ENCODE data around the gene CDH13.
A peak's percentile ranks its signal among the peaks of the same experiment; 100 is the strongest.

CDH13 gene

DNA sequence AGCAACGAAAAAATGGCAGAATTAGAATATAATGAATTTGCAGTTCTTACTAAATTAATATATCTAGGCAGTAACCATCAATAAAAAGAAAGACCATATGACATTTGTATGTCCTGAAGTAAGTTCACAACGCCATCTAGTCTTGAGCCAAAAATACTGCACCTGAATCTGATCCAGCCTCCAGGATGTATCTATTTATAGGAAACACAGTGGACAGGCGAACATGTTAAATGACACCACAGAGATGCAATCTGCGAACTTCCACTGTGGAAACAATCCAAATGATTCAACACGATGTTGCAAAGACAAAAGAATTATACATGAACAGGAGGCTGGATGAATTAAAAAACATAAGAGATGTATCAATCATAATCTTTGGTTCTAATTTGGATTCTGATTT, 197.6 kb downstream of the CDH13 start:
- TF ChIP-seq, protein P1, sequence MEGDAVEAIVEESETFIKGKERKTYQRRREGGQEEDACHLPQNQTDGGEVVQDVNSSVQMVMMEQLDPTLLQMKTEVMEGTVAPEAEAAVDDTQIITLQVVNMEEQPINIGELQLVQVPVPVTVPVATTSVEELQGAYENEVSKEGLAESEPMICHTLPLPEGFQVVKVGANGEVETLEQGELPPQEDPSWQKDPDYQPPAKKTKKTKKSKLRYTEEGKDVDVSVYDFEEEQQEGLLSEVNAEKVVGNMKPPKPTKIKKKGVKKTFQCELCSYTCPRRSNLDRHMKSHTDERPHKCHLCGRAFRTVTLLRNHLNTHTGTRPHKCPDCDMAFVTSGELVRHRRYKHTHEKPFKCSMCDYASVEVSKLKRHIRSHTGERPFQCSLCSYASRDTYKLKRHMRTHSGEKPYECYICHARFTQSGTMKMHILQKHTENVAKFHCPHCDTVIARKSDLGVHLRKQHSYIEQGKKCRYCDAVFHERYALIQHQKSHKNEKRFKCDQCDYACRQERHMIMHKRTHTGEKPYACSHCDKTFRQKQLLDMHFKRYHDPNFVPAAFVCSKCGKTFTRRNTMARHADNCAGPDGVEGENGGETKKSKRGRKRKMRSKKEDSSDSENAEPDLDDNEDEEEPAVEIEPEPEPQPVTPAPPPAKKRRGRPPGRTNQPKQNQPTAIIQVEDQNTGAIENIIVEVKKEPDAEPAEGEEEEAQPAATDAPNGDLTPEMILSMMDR (conservative IDR thresholded peaks at IDR 0.05; ENCODE audit: low read length): no peak
- DNase-seq (ENCODE audit: low read depth): no peak
- H3K4me3 ChIP-seq (ENCODE audit: low read length): no peak overlapping the region

DNA sequence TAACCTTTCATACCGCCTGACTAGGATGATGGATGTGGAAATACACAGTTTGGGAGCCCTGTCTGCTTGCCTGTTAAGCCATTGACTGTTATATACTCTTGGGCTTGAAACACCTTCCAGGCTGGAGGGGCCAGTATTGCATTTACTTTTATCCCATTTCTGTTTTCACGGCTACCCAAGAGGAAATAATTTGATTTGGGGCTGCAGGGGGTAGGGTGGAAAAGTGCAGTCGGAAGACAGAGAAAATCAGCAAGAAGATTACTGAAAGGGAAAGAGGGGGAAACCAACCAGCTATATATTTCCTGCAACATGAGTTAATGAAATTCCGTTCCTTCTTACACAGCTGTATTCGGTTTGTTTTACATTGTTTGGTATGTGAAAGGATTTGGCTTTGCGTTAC, 202.5 kb downstream of the CDH13 start:
- TF ChIP-seq, protein P1 (conservative IDR thresholded peaks at IDR 0.05; ENCODE audit: low read length): no peak
- H3K4me3 ChIP-seq (ENCODE audit: low read length): no peak overlapping the region
- no peak for DNase-seq (ENCODE audit: low read depth)

DNA sequence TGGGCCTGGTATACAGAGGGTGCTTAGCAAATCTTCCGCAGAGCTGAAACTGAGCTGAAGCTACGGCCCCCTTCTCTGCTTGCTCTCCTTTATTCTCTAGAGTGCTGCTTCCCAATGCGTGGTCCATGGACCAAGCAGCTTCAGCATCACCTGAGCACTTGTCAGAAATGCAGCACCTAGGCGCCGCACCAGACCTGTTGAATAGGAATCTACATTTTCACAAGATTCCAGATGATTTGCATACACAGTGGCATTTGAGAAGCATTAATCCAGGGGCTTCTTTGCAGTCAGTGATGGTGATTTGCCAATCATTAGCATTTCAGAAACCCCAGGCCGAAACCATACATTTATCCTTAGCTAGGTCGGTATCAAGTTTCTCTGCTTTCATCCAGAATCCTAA, 204.2 kb downstream of the CDH13 start:
- H3K4me3 ChIP-seq (ENCODE audit: low read length): no peak overlapping the region
- TF ChIP-seq, protein P1 (conservative IDR thresholded peaks at IDR 0.05; ENCODE audit: low read length): no peak
- no peak for DNase-seq (ENCODE audit: low read depth)

DNA sequence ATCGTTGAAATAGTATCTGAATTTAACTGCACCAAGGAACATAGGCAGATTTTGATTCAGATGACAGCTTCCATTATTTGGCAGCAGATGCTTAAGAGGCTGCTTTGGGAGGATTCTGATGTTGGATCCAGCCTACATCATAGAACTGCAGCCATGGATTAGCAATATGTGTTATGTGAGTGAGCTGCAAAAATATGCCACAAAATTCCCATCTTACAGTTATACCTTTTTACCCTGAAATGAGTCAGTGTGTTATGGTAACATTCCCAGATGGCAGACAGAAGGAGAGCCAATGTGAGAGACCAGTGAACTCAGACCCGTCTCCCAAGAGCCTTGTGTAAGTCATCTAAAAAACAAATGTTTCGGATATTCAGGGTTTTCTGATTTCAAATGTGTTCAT, 206.1 kb downstream of the CDH13 start:
- DNase-seq (ENCODE audit: low read depth): peak; percentile 90
- TF ChIP-seq, protein P1 (conservative IDR thresholded peaks at IDR 0.05; ENCODE audit: low read length): no peak
- no peak overlapping the region for H3K4me3 ChIP-seq (ENCODE audit: low read length)

DNA sequence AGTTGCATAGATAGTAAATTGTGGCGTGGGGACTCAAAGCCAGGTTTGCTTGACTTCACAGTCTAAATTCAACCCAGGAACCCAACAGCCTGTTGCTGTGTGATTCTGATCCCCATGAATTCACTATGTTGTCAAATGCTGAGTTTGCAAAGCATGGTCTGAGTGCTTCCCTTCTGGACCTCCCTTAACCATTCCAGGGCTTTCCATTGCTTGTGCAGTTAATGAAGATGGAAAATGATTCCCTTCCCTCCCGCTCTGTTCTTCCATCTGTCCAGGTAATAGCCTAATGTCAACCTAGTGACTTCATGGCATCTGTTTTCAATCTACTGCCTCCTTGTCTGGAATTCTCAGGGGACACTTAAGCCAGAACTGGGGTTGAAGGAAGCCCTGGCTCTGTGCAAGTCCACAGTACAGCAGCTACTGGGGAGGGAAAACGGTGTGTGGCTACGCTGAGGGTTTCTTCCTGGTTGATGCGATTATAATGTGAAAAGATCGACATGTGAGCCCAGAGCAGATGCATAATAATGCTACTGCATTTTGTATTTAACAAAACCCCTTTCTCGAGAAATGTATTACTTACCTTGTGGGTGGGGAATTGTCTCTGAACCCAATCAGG, 206.7 kb downstream of the CDH13 start:
- no peak overlapping the region for H3K4me3 ChIP-seq (ENCODE audit: low read length)
- TF ChIP-seq, protein P1 (conservative IDR thresholded peaks at IDR 0.05; ENCODE audit: low read length): no peak
- DNase-seq (ENCODE audit: low read depth): peak; percentile 23

DNA sequence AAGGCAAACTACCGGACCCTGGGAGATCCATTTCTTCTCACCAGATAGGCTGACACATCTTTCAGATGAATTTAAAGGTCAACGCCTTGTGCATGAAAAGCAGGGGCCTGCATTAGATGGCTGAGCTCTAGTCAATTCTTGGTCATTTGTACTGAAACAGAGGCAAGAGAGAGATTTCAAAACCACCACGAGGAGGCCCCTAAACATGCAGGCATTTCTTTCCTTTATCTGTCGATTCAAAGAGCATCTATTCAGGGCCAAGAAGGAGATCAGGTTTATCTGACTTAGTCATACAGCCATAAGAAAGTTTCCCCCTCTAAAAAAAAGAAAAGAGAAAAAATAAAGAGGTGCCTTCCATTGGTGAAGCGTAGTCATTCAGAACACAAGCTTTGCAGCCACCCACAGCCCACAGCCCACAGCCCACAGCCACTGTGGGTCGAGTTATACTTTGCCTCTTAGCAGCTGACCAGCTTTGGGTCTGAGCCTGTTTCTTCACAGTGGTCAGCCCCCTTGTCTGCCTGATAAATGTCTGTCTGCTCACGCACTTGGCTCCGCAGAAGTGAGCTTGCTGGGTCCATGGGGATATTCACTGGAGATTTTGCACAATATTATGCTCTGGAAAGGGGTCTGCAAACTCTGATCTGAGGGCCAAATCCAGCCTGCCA, 207.5 kb downstream of the CDH13 start:
- TF ChIP-seq, protein P1 (conservative IDR thresholded peaks at IDR 0.05; ENCODE audit: low read length): no peak
- DNase-seq (ENCODE audit: low read depth): no peak

DNA sequence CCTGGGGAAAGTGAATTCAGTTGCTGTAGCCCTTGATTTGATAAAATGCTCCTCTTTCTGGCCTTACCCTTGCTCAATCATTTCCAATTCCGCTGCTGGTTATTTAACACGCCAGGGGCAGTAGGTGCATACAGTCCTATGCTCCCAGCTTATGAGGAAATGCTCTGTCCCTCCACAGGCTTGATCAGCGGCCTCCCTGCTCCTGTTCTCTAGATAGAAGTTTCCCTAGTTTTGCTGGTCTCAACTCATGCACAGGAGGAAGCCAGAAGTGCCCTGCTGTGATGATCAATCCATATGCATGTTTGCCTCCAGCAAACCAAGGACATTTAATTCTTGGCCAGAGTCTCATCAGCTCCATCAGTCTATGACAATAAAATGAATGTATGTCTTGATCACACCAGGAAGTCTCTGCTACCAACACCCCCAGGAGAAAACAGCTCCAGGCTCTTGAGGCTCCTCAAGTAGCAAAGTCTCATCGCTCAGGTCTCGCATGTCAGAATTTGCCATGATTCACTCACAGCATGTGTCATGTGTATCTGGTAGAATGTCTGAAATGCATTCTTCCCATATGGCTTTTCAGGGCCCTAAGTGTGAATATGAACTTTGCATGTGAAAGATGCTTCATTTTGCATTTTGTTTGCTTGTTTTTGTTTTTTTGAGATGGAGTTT, 208.9 kb downstream of the CDH13 start:
- TF ChIP-seq, protein P1 (conservative IDR thresholded peaks at IDR 0.05; ENCODE audit: low read length): no peak
- no peak overlapping the region for H3K4me3 ChIP-seq (ENCODE audit: low read length)
- DNase-seq (ENCODE audit: low read depth): no peak

More for the DNA sequence above, 207.5 kb downstream of the CDH13 start:
- no peak overlapping the region for H3K4me3 ChIP-seq (ENCODE audit: low read length)
